ENCODE measurements around the gene CEMP1. TPM values are rescaled to one million over a fixed set of nuclear protein-coding genes. Genes with fewer than 3 reads are reported as not detected.

The CEMP1 gene
- total RNA-seq, 1 experiment from 2014 or later: not detected

- H3K56ac ChIP-seq (ENCODE audit: insufficient read length, low read depth, low read length): no peak overlapping the region
- no CpG with 5 or more reads among the region's 63 CpGs for WGBS (ENCODE audit: extremely low coverage, insufficient read length, low lambda C conversion rate)
- H2AFZ ChIP-seq (ENCODE audit: low read length): no peak overlapping the region
- H3K27ac ChIP-seq (ENCODE audit: insufficient read length, low read depth, low read length): no peak overlapping the region
- H3K79me2 ChIP-seq (ENCODE audit: insufficient read depth, low read length): peaks cover 36% of the 10 kb centered on the region; the same call in 1 of the 2 replicates
- no peaks in the 10 kb centered on the region for H3K27me3 ChIP-seq (ENCODE audit: insufficient read depth, low read length)
- no peak overlapping the region for H2BK120ac ChIP-seq (ENCODE audit: low read depth, low read length, poor library complexity, severe bottlenecking)
- H4K20me1 ChIP-seq (ENCODE audit: control insufficient read depth, insufficient read depth, insufficient read length): no peaks in the 10 kb centered on the region
- no peak for TF ChIP-seq CTCF (conservative IDR thresholded peaks at IDR 0.05)
- peak overlapping the region; percentile 49 for H3K14ac ChIP-seq (ENCODE audit: insufficient read depth, low read length)
- no peaks in the 10 kb centered on the region for H3K9me3 ChIP-seq (ENCODE audit: control insufficient read depth, low read depth, low read length)
- Mint-ChIP-seq H3K4me3 (peak overlapping the region; percentile 90 to 91), H3K9me3 (no peaks in the 10 kb centered on the region; a peak in 1 of 5 replicates), H3K36me3 (ENCODE audit: insufficient read depth in 1 of 3, low read depth in 3 of 3) (peaks cover 2 to 14% (median 10%) of the 10 kb centered on the region in 3 experiments; a peak in 6 of 7 replicates), H3K27me3 (ENCODE audit: low read depth) (peaks cover 5% of the 10 kb centered on the region), H3K27ac (peak overlapping the region; percentile 44 to 96 (median 47); a peak in 4 of 7 replicates), H3K4me1 (peaks cover 42 to 55% of the 10 kb centered on the region in 2 experiments)
- no peak overlapping the region for H2BK12ac ChIP-seq (ENCODE audit: insufficient read length, low read depth, low read length)
- H3K4me1 ChIP-seq (ENCODE audit: insufficient read depth, low read length): peaks cover 3% of the 10 kb centered on the region; the same call in 1 of the 2 replicates
- no peak overlapping the region for H2BK5ac ChIP-seq (ENCODE audit: insufficient read length, low read length)
- no peak overlapping the region for H3K23ac ChIP-seq (ENCODE audit: insufficient read length, low read depth, low read length)
- no peak overlapping the region for H2BK15ac ChIP-seq (ENCODE audit: low read depth, low read length)
- peak; percentile 39 for DNase-seq
- H4K91ac ChIP-seq (ENCODE audit: insufficient read length, low read depth, low read length): no peak overlapping the region
- no peak overlapping the region for H3K18ac ChIP-seq (ENCODE audit: insufficient read length, low read depth, low read length)
- H3K79me1 ChIP-seq (ENCODE audit: insufficient read depth, low read depth, low read length, poor library complexity, severe bottlenecking): peaks cover 7% of the 10 kb centered on the region
- peaks cover 16% of the 10 kb centered on the region for H3K23me2 ChIP-seq (ENCODE audit: insufficient read length, low read depth, low read length, poor library complexity, severe bottlenecking)
- H2AK5ac ChIP-seq (ENCODE audit: insufficient read length, low read length): no peak overlapping the region
- no peak overlapping the region for H4K5ac ChIP-seq (ENCODE audit: insufficient read length, low read depth, low read length)
- no peak overlapping the region for H3T11ph ChIP-seq (ENCODE audit: low read length)
- no peak overlapping the region for H3K4ac ChIP-seq (ENCODE audit: low read depth, low read length)
- no peak overlapping the region for H4K8ac ChIP-seq (replicated peaks; ENCODE audit: insufficient read length, low read depth, low read length)
- peak overlapping the region; percentile 74 for H3K9ac ChIP-seq (ENCODE audit: extremely low read depth, insufficient read length, low read length)
- peak overlapping the region; percentile 92 for H3K4me2 ChIP-seq (ENCODE audit: insufficient read depth, insufficient read length, low read length)
- H2BK20ac ChIP-seq (ENCODE audit: low read depth, low read length, poor library complexity, severe bottlenecking): no peak overlapping the region
Observed at GRCh38 chr16:2514333-2515179, 16.7 kb downstream of the CEMP1 start.
